Upper lobe of right lung (tissue), 1 donor: Measurements from ENCODE around the gene LDHD. TPM values are rescaled to one million over a fixed set of nuclear protein-coding genes. Genes with fewer than 3 reads are reported as not detected.

Experiments
- ATAC-seq: fragments of 200-7000 bp; cut with Tn5 transposase; one replicate; pipeline ENCODE4 v1.9.1; 2020; ENCODE audit warnings: mild to moderate bottlenecking, moderate library complexity
- DNase-seq: peaks from one replicate; pipeline ENCODE4 v3.0.0-alpha.2; 2020
- H3K27ac ChIP-seq: fragments of 200-600 bp; one replicate; pipeline ENCODE4 v1.8.0; 2022
- H3K27me3 ChIP-seq: fragments of 200-600 bp; one replicate; pipeline ENCODE4 v1.8.0; 2022; ENCODE audit warnings: mild to moderate bottlenecking
- H3K36me3 ChIP-seq: fragments of 200-600 bp; one replicate; pipeline ENCODE4 v1.8.0; 2022
- H3K4me1 ChIP-seq: fragments of 200-600 bp; one replicate; pipeline ENCODE4 v1.8.0; 2022
- H3K4me3 ChIP-seq: fragments of 200-600 bp; one replicate; pipeline ENCODE4 v1.8.0; 2022; ENCODE audit warnings: mild to moderate bottlenecking
- H3K9me3 ChIP-seq: fragments of 200-600 bp; one replicate; pipeline ENCODE4 v1.8.0; 2022
- intact Hi-C: fragments of 100-400 bp; cut with DNase I; formaldehyde crosslinking; loops from one replicate; pipeline ENCODE4 v1.11.0; 2022
- total RNA-seq: library from RNA; stranded (reverse); fragmentation: NEBNext Ultra II Directional; extraction: Animal tissue kit (Norgen Biotek cat#: 25700); gene quantifications from one replicate; pipeline ENCODE4 v1.2.1, GENCODE V29; 2021
- TF ChIP-seq, protein P1 (sequence below): fragments of 200-600 bp; IDR thresholded peaks from one replicate; pipeline ENCODE4 v1.8.0; 2022; ENCODE audit warnings: antibody characterized with exemption
- donor health status: DM: no; HTN: yes; CAD: no; lungs with severe emphysema.

The LDHD gene
- total RNA-seq, 1 donor from 2014 or later, result 10.7 TPM

DNA sequence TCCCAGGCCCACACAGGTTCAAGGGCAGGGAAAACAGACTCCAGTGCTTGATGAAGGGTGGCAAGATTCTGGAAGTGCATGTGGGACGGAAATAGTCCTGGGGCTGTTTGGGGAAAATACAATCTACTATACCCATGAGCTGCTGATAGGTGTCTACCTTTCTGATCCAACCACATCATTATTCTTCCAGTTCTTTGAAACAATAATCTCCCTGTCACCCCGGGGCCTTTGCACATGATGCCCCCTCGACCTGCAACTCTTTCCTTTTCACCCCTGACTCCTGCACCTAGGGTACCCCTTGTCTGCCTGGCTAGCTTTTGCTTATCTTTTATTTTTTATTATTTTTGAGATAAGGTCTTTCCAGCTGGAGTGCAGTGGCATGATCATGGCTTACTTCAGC is 45.0 kb downstream of the LDHD start:
- Histone ChIP-seq H3K4me1 (peaks cover 8% of the 10 kb centered on the region), H3K4me3 (no peak overlapping the region), H3K9me3 (no peaks in the 10 kb centered on the region), H3K36me3 (no peaks in the 10 kb centered on the region), H3K27ac (no peak overlapping the region), H3K27me3 (no peaks in the 10 kb centered on the region)
- ATAC-seq (no peak), DNase-seq (no peak)
- intact Hi-C loops, result no loop called here
- TF ChIP-seq, protein P1, sequence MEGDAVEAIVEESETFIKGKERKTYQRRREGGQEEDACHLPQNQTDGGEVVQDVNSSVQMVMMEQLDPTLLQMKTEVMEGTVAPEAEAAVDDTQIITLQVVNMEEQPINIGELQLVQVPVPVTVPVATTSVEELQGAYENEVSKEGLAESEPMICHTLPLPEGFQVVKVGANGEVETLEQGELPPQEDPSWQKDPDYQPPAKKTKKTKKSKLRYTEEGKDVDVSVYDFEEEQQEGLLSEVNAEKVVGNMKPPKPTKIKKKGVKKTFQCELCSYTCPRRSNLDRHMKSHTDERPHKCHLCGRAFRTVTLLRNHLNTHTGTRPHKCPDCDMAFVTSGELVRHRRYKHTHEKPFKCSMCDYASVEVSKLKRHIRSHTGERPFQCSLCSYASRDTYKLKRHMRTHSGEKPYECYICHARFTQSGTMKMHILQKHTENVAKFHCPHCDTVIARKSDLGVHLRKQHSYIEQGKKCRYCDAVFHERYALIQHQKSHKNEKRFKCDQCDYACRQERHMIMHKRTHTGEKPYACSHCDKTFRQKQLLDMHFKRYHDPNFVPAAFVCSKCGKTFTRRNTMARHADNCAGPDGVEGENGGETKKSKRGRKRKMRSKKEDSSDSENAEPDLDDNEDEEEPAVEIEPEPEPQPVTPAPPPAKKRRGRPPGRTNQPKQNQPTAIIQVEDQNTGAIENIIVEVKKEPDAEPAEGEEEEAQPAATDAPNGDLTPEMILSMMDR, result no peak

DNA sequence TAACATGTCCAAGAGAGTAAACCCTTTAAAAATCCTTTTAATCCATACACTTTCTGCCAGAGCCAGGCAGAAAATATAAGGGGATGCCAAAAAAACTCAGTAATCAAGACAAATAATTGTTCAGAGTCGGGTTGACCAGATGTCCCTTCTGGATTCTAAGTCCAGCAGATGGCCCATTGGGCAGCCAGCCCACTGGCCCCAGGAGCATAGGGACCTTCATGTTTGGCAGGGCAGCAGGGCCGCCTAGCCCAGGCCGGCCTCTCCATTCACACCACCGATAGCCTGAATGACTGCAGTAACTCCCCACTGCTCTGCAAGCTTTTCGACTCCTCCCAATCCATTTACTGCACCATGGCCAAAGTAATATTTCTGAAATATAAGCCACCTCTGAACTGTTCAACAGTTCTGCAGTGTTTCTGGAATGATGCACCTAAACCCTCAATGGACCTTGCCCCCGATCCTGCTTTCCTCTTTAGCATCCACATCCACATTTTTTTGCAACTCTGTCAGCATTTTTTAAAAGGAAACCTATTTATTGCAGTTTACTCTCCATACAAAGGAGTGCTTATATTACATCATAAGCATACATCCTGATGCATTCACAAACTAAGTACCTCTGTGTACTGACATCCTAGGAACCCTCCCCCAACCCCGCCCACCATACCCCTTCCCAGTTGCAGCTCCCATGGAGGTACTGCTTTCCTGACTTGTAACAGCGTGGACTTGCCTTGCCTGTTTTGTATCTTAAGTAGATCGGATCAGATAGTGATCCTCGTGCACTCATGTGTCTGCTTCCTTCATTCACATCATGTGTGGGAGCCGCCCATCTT is 46.4 kb downstream of the LDHD start:
- intact Hi-C loops, result no loop called here
- Histone ChIP-seq H3K27ac (no peak overlapping the region), H3K4me1 (peaks cover 8% of the 10 kb centered on the region), H3K9me3 (no peaks in the 10 kb centered on the region), H3K27me3 (no peaks in the 10 kb centered on the region), H3K36me3 (no peaks in the 10 kb centered on the region), H3K4me3 (no peak overlapping the region)
- DNase-seq, result no peak
- no peak for ATAC-seq
- TF ChIP-seq, protein P1, result no peak

DNA sequence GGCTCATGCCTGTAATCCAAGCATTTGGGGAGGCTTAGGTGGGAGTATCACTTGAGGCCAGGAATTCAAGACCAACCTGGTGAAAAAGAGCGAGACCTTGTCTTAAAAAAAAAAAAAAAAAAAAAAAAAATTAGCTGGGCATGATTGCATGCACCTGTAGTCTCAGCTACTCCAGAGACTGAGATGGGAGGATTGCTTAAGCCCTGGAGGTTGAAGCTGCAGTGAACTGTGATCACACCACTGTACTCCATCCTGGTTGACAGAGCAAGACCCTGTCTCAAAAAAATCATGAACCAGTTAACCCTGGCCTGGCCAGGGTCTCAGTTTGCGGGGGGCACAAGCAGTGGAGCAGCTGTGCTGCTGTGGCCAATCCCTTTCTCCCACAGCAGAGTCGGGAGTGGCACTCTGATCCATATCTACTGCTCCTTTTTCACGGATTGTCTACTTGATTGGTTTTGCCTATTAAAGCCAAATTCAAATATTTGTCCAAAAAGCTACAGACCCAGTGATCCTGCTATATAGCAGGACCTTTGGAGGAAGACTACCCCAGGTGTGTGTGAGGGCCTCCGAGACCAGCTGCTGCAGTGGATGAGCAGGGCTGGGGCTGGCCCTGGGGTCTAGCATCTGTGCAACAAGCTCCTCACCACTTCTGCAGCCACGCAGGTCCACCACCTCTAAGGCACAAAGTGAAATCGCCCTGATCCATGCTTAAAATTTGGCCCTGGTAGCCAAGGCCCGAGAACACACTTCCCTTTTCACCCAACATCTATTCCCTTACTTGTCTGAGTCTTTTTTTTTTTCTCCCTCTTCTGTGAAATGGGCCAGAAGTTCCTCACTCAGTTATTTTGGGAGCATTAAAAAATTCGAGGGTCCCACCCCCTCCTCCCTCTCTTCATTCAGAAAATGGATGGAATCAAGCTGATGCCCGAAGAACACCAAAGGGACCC is 48.2 kb downstream of the LDHD start:
- DNase-seq, result no peak
- intact Hi-C loops, result no loop called here
- H3K4me3 ChIP-seq, result no peak overlapping the region
- no peak for ATAC-seq
- H3K27me3 ChIP-seq, result no peaks in the 10 kb centered on the region
- H3K27ac ChIP-seq, result no peak overlapping the region
- H3K9me3 ChIP-seq, result no peaks in the 10 kb centered on the region
- H3K36me3 ChIP-seq, result no peaks in the 10 kb centered on the region
- peaks cover 13% of the 10 kb centered on the region for H3K4me1 ChIP-seq
- TF ChIP-seq, protein P1, result no peak

DNA sequence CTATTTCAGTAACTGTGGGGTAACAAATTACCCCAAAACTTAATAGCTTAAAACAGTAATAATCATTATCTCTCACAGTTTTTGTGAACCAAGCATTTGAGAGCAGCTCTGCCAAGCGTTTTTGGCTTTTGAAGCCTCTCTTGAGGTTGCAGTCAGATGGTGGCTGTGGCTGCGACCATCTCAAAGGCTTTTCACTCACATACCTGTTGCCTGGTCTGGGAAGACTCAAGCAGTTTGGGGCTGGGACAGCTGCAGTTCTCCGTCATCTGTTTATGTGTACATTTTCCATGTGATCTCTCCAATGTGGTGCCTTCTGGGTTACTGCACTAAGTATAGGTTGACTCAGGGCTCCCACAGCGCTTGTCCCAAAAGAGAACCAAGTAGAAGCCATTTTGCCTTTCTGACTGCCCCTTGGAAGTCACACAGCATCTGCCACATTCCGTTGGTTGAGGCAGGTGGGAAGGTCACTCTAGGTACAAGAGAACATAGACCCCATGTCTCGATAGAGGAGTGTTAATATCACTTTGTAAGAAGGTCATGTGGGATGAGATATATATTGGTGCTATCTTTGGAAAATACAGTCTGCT is 49.6 kb downstream of the LDHD start:
- no peaks in the 10 kb centered on the region for H3K9me3 ChIP-seq
- no peak for ATAC-seq
- H3K4me1 ChIP-seq, result peaks cover 25% of the 10 kb centered on the region
- no peaks in the 10 kb centered on the region for H3K36me3 ChIP-seq
- intact Hi-C loops, result no loop called here
- H3K27me3 ChIP-seq, result no peaks in the 10 kb centered on the region
- DNase-seq, result no peak
- no peak overlapping the region for H3K27ac ChIP-seq
- TF ChIP-seq, protein P1, result no peak
- no peak overlapping the region for H3K4me3 ChIP-seq

DNA sequence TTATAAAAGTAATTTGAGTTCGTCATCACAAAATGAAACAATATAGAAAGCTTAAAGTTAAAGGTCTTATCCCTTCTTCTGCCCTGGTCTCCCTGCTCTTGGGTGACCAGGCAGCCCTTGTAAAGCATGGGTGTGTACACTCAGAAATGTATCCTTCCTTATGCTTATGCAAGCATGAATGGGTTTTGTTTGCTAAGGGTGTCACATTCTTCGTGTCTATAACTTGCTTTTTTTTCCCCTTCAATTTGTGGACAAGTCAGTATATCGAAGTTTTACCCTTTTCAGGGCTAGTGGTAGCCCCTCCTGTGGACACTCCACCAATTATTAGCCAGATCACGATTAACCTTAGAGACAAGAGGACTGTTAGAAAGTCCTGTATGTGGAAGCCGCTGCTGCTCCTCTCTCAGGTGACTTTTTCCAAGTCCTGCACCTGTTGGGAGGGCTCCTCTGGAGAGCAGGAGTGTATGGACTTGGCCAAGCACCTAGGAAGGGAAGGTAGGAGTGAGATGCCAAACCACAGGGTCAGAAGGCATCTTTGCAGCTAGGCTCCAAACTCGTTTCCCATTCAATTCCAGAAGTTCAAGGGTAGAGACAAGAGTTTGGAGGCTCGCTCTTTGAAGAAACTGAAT is 50.9 kb downstream of the LDHD start:
- peak; percentile 67 for ATAC-seq
- TF ChIP-seq, protein P1, result no peak
- peaks cover 30% of the 10 kb centered on the region for H3K4me1 ChIP-seq
- H3K27ac ChIP-seq, result peak overlapping the region; percentile 73
- no peaks in the 10 kb centered on the region for H3K36me3 ChIP-seq
- H3K4me3 ChIP-seq, result no peak overlapping the region
- no peaks in the 10 kb centered on the region for H3K9me3 ChIP-seq
- DNase-seq, result no peak
- no peaks in the 10 kb centered on the region for H3K27me3 ChIP-seq
- intact Hi-C loops, result no loop called here
